Activated B cell treated with CpG ODN at 0.5 μM for 24 hours (primary cell): ENCODE results near the gene ICE2. TPM values are rescaled to one million over a fixed set of nuclear protein-coding genes. Genes with fewer than 3 reads are reported as not detected.

Experiments
- ATAC-seq: fragments of 200-7000 bp; cut with Tn5 transposase; one replicate; pipeline ENCODE4 v1.10.0; 2021; ENCODE audit warnings: low read depth, mild to moderate bottlenecking, moderate library complexity
- CTCF ChIA-PET: fragments of 350-600 bp; sonication (Branson Sonifier 250); formaldehyde crosslinking; loops from one replicate; lab custom pipeline; 2021; ENCODE audit warnings: antibody characterized with exemption; lab: Charles Lee
- POLR2A ChIA-PET: fragments of 350-600 bp; sonication (Branson Sonifier 250); formaldehyde crosslinking; loops from one replicate; lab custom pipeline; 2021; ENCODE audit warnings: antibody characterized with exemption; lab: Charles Lee
- DNase-seq: peaks from one replicate; pipeline ENCODE4 v3.0.0; 2022
- H3K27ac Mint-ChIP-seq: one replicate; pipeline ENCODE4 v1.8.0; 2020; ENCODE audit warnings: mixed read lengths
- H3K27me3 Mint-ChIP-seq: one replicate; pipeline ENCODE4 v1.8.0; 2021; ENCODE audit warnings: mixed read lengths
- H3K36me3 Mint-ChIP-seq: one replicate; pipeline ENCODE4 v1.8.0; 2021; ENCODE audit warnings: low read depth, mixed read lengths
- H3K4me1 Mint-ChIP-seq: one replicate; pipeline ENCODE4 v1.8.0; 2021; ENCODE audit warnings: mixed read lengths
- H3K4me3 Mint-ChIP-seq: one replicate; pipeline ENCODE4 v1.8.0; 2020; ENCODE audit warnings: mild to moderate bottlenecking, mixed read lengths
- H3K9me3 Mint-ChIP-seq: one replicate; pipeline ENCODE4 v1.8.0; 2020; ENCODE audit warnings: mixed read lengths
- intact Hi-C: fragments of 100-400 bp; cut with micrococcal nuclease; formaldehyde crosslinking; loops from one replicate; pipeline ENCODE4 v1.15.1; 2024
- total RNA-seq: library from RNA; stranded (reverse); gene quantifications from 2 replicates; pipeline ENCODE4 v1.2.3, GENCODE V29; 2022
- TF ChIP-seq, protein P1 (sequence below): fragments of 200-600 bp; IDR thresholded peaks from one replicate; pipeline ENCODE4 v1.8.0; 2022; ENCODE audit warnings: antibody characterized with exemption, mild to moderate bottlenecking

Gene ICE2
- total RNA-seq, 1 donor from 2014 or later = 78.0 TPM

DNA sequence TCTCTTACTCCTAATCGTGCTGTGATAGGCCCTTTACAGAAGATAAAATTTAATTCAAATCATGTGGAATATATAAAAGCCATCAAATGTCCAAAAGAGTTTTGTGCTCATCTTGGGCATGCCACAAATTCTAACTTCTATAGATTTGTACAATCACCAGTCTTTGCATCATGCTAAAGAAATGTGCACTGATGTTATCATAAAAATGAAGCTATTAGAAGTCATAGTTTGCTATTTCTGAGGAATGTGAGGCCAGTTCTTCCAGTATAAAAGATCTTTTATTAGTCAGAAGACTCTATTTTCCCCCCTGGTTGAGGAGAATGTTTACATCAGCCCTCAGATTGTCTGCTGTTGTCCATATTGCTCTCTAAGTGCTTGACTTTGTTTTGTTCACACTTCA is 79.0 kb downstream of the ICE2 start:
- TF ChIP-seq, protein P1, sequence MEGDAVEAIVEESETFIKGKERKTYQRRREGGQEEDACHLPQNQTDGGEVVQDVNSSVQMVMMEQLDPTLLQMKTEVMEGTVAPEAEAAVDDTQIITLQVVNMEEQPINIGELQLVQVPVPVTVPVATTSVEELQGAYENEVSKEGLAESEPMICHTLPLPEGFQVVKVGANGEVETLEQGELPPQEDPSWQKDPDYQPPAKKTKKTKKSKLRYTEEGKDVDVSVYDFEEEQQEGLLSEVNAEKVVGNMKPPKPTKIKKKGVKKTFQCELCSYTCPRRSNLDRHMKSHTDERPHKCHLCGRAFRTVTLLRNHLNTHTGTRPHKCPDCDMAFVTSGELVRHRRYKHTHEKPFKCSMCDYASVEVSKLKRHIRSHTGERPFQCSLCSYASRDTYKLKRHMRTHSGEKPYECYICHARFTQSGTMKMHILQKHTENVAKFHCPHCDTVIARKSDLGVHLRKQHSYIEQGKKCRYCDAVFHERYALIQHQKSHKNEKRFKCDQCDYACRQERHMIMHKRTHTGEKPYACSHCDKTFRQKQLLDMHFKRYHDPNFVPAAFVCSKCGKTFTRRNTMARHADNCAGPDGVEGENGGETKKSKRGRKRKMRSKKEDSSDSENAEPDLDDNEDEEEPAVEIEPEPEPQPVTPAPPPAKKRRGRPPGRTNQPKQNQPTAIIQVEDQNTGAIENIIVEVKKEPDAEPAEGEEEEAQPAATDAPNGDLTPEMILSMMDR = no peak
- ChIA-PET CTCF (interaction anchor here (1.0 kb wide), 1 partner anchor 108 kb away, joined by 3 read pairs; no protein-coding TSS in a partner anchor), POLR2A (no interaction called here)
- H3K36me3 Mint-ChIP-seq = peaks cover 17% of the 10 kb centered on the region
- peaks cover 30% of the 10 kb centered on the region for H3K4me1 Mint-ChIP-seq
- H3K27me3 Mint-ChIP-seq = no peaks in the 10 kb centered on the region
- DNase-seq = no peak
- no peaks in the 10 kb centered on the region for H3K9me3 Mint-ChIP-seq
- no peak for ATAC-seq
- intact Hi-C loops = loop anchor here (5.0 to 10.0 kb wide), 2 partner anchors 42 to 1665 kb away; partner anchors contain the start of genes C2CD4A and VPS13C
- H3K4me3 Mint-ChIP-seq = no peak overlapping the region
- no peak overlapping the region for H3K27ac Mint-ChIP-seq

GRCh38 chr15:60399246-60399915 is 79.6 kb downstream of the ICE2 start:
- Mint-ChIP-seq H3K27ac (peak overlapping the region; percentile 89), H3K4me1 (peaks cover 34% of the 10 kb centered on the region), H3K27me3 (no peaks in the 10 kb centered on the region), H3K9me3 (no peaks in the 10 kb centered on the region), H3K36me3 (peaks cover 22% of the 10 kb centered on the region), H3K4me3 (peak overlapping the region; percentile 83)
- TF ChIP-seq, protein P1 = no peak
- DNase-seq (no peak), ATAC-seq (no peak)
- intact Hi-C loops = loop anchor here (5.0 to 10.0 kb wide), 2 partner anchors 43 to 1665 kb away; partner anchors contain the start of genes C2CD4A and VPS13C
- POLR2A ChIA-PET = interaction anchor here (0.6 to 1.9 kb wide), 3 partner anchors 56 to 1099 kb away, joined by 3 to 27 read pairs (median 7); partner anchors contain the start of gene ICE2
- CTCF ChIA-PET = interaction anchor here (1.0 kb wide), 1 partner anchor 109 kb away, joined by 3 read pairs; no protein-coding TSS in a partner anchor

- TF ChIP-seq, protein P1 = no peak
These were observed 81.0 kb downstream of the ICE2 start, which contains the start of gene ANXA2 for GRCh38 chr15:60397772-60398445. ANXA2 (minus strand) TSS chr15:60397986; CDS start chr15:60386075, 11,911 bp downstream.

GRCh38 chr15:60396958-60397771 is 81.8 kb downstream of the ICE2 start:
- CTCF ChIA-PET = no interaction called here
- DNase-seq (peak; percentile 48), ATAC-seq (peak; percentile 61)
- peak overlapping the region; percentile 95 for H3K27ac Mint-ChIP-seq
- H3K4me1 Mint-ChIP-seq = peaks cover 45% of the 10 kb centered on the region
- H3K27me3 Mint-ChIP-seq = no peaks in the 10 kb centered on the region
- no peaks in the 10 kb centered on the region for H3K9me3 Mint-ChIP-seq
- peak overlapping the region; percentile 96 for H3K4me3 Mint-ChIP-seq
- POLR2A ChIA-PET = interaction anchor here (1.2 to 1.9 kb wide), 5 partner anchors 79 to 708 kb away, joined by 3 to 27 read pairs (median 6); partner anchors contain the start of genes BNIP2 and ICE2
- TF ChIP-seq, protein P1 = no peak
- intact Hi-C loops = loop anchor here (1.0 to 10.0 kb wide), 3 partner anchors 11 to 1668 kb away; partner anchors contain the start of genes C2CD4A and VPS13C
- peaks cover 36% of the 10 kb centered on the region for H3K36me3 Mint-ChIP-seq

More at GRCh38 chr15:60397772-60398445, 81.0 kb downstream of the ICE2 start, which contains the start of gene ANXA2:
- H3K4me1 Mint-ChIP-seq = peaks cover 42% of the 10 kb centered on the region
- peak within 1 kb of the TSS; percentile 96 for H3K4me3 Mint-ChIP-seq
- POLR2A ChIA-PET = interaction anchor here (0.5 to 1.9 kb wide), 13 partner anchors 9 to 999 kb away, joined by 3 to 27 read pairs (median 5); partner anchors contain the start of genes BNIP2 and ICE2
- H3K9me3 Mint-ChIP-seq = no peaks in the 10 kb centered on the region
- peaks cover 33% of the 10 kb centered on the region for H3K36me3 Mint-ChIP-seq
- ATAC-seq (peak; percentile 75), DNase-seq (peak; percentile 76)
- intact Hi-C loops = loop anchor here (1.0 to 10.0 kb wide), 5 partner anchors 10 to 1667 kb away; partner anchors contain the start of genes BNIP2, C2CD4A, ICE2 and VPS13C
- no peaks in the 10 kb centered on the region for H3K27me3 Mint-ChIP-seq
- CTCF ChIA-PET = interaction anchor here (1.1 kb wide), 1 partner anchor 123 kb away, joined by 3 read pairs; no protein-coding TSS in a partner anchor
- peak within 1 kb of the TSS; percentile 95 for H3K27ac Mint-ChIP-seq
